Caco-2 (cell line): ENCODE measurements around the gene AKAP9. TPM values are rescaled to one million over a fixed set of nuclear protein-coding genes. Genes with fewer than 3 reads are reported as not detected.

ENCODE experiments used
- BruUV-seq: library from RNA; stranded (reverse); fragments of 400-500 nt; replicated peaks from 2 replicates; lab custom pipeline; 2021; lab: Mats Ljungman, UMichigan
- CTCF ChIA-PET: fragments of 300-600 bp; sonication (Branson Sonifier 250); formaldehyde crosslinking; loops from one replicate; lab custom pipeline; 2022; ENCODE audit warnings: antibody characterized with exemption; lab: Charles Lee
- POLR2A ChIA-PET: fragments of 300-600 bp; sonication (Branson Sonifier 250); formaldehyde crosslinking; loops from one replicate; lab custom pipeline; 2022; ENCODE audit warnings: antibody characterized with exemption; lab: Charles Lee
- DNase-seq, 2 experiments: peaks; one replicate each; pipeline versions ENCODE4 v3.0.0 to v3.0.0-alpha.2; 2020 to 2022
- H3K27me3 ChIP-seq: replicated peaks from 2 replicates; pipeline ENCODE4 v1.6.0; 2011; ENCODE audit warnings: low read length; ENCODE audit not compliant: control insufficient read depth, insufficient read depth
- H3K36me3 ChIP-seq: 2 replicates; pipeline ENCODE4 v1.5.1; 2011; ENCODE audit warnings: low read length; ENCODE audit not compliant: control insufficient read depth, insufficient read depth
- H3K4me1 ChIP-seq: fragments of 250-450 bp; sonication (Bioruptor Pico); 2 replicates; pipeline ENCODE4 v1.5.1; 2020; ENCODE audit warnings: mild to moderate bottlenecking
- H3K4me3 ChIP-seq: 2 replicates; pipeline ENCODE4 v1.5.1; 2011; ENCODE audit warnings: low read depth, mild to moderate bottlenecking, control low read depth, low read length
- H3K9me3 ChIP-seq: fragments of 250-450 bp; sonication (Bioruptor Pico); 2 replicates; pipeline ENCODE4 v1.5.1; 2020; ENCODE audit warnings: mild to moderate bottlenecking, moderate library complexity
- H3K27ac Mint-ChIP-seq: one replicate; pipeline ENCODE4 v1.8.0; 2022; ENCODE audit warnings: mixed read lengths; ENCODE audit not compliant: unreplicated experiment
- H3K27me3 Mint-ChIP-seq: one replicate; pipeline ENCODE4 v1.8.0; 2022; ENCODE audit warnings: mixed read lengths; ENCODE audit not compliant: insufficient read depth, unreplicated experiment
- H3K36me3 Mint-ChIP-seq: one replicate; pipeline ENCODE4 v1.8.0; 2022; ENCODE audit warnings: mild to moderate bottlenecking, mixed read lengths; ENCODE audit not compliant: insufficient read depth, unreplicated experiment
- H3K4me1 Mint-ChIP-seq: one replicate; pipeline ENCODE4 v1.8.0; 2022; ENCODE audit warnings: low read depth, mixed read lengths; ENCODE audit not compliant: unreplicated experiment
- H3K4me3 Mint-ChIP-seq: one replicate; pipeline ENCODE4 v1.8.0; 2022; ENCODE audit warnings: mild to moderate bottlenecking, moderate library complexity, mixed read lengths; ENCODE audit not compliant: unreplicated experiment
- H3K9me3 Mint-ChIP-seq: one replicate; pipeline ENCODE4 v1.8.0; 2022; ENCODE audit warnings: mixed read lengths; ENCODE audit not compliant: unreplicated experiment
- intact Hi-C: fragments of 100-400 bp; cut with micrococcal nuclease; formaldehyde crosslinking; loops from one replicate; pipeline ENCODE4 v1.10.0; 2022; ENCODE audit not compliant: unreplicated experiment
- total RNA-seq: library from RNA; stranded (reverse); gene quantifications from 2 replicates; pipeline ENCODE4 v1.2.3, GENCODE V29; 2022
- TF ChIP-seq, protein P1 (sequence below), 2 experiments: fragments of 200-600 bp in 1 of 2; IDR thresholded peaks; 1 replicate in 1 of 2; 2 replicates in 1 of 2; pipeline versions ENCODE4 v1.5.1 to v1.8.0; 2011 to 2022; ENCODE audit warnings: antibody characterized with exemption in 1 of 2, control low read depth in 1 of 2, inconsistent platforms in 1 of 2, low read depth in 1 of 2, low read length in 1 of 2, mild to moderate bottlenecking in 1 of 2, moderate library complexity in 1 of 2; ENCODE audit not compliant: insufficient read depth in 1 of 2, severe bottlenecking in 1 of 2, unreplicated experiment in 1 of 2

AKAP9 gene
- total RNA-seq, 1 experiment from 2014 or later = 79.4 TPM

DNA sequence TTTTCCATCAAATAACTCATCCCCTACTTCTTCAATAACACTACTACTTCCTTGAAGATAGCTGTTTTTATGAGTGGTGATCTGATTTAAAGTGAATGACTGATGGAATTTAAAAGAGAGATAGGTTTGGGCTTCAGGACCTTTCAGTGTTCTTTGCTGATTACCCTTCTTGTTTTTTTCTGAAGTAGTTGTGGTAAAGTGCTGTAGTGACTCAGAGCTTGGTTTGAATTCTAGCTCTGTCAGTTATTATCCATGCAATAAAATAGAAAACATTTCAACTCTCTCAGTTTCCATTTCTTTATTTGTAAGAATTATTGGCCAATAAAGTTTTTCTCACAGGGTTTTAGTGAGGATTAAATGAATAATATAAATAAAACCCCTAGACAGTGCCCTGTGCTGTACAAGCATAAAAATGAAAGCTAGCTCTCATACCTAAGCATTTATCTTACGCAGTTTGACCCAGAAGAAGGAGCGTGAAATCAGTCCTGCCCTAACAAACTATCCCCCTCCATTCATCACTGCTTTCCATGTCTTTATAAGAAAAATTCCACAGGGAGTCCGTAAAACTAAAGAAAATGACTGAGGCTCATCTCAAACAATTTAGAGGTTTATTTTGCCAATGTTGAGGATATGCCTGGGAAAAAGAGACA lies 25.1 kb upstream of the AKAP9 start:
- Histone ChIP-seq H3K4me1 (no peaks in the 10 kb centered on the region), H3K9me3 (no peaks in the 10 kb centered on the region), H3K36me3 (no peaks in the 10 kb centered on the region), H3K27me3 (no peaks in the 10 kb centered on the region), H3K4me3 (no peak overlapping the region)
- Mint-ChIP-seq H3K27ac (no peak overlapping the region), H3K9me3 (no peaks in the 10 kb centered on the region), H3K36me3 (no peaks in the 10 kb centered on the region), H3K4me3 (no peak overlapping the region), H3K27me3 (no peaks in the 10 kb centered on the region), H3K4me1 (no peaks in the 10 kb centered on the region)
- BruUV-seq = no TSS peak
- CTCF ChIA-PET = no interaction called here
- no peak for DNase-seq
- TF ChIP-seq, protein P1, sequence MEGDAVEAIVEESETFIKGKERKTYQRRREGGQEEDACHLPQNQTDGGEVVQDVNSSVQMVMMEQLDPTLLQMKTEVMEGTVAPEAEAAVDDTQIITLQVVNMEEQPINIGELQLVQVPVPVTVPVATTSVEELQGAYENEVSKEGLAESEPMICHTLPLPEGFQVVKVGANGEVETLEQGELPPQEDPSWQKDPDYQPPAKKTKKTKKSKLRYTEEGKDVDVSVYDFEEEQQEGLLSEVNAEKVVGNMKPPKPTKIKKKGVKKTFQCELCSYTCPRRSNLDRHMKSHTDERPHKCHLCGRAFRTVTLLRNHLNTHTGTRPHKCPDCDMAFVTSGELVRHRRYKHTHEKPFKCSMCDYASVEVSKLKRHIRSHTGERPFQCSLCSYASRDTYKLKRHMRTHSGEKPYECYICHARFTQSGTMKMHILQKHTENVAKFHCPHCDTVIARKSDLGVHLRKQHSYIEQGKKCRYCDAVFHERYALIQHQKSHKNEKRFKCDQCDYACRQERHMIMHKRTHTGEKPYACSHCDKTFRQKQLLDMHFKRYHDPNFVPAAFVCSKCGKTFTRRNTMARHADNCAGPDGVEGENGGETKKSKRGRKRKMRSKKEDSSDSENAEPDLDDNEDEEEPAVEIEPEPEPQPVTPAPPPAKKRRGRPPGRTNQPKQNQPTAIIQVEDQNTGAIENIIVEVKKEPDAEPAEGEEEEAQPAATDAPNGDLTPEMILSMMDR (IDR thresholded peaks at IDR 0.05; ENCODE audit: insufficient read depth in 1 of 2, low read depth in 1 of 2, low read length in 1 of 2, severe bottlenecking in 1 of 2, unreplicated experiment in 1 of 2) = no peak
- POLR2A ChIA-PET = no interaction called here
- intact Hi-C loops = no loop called here

DNA sequence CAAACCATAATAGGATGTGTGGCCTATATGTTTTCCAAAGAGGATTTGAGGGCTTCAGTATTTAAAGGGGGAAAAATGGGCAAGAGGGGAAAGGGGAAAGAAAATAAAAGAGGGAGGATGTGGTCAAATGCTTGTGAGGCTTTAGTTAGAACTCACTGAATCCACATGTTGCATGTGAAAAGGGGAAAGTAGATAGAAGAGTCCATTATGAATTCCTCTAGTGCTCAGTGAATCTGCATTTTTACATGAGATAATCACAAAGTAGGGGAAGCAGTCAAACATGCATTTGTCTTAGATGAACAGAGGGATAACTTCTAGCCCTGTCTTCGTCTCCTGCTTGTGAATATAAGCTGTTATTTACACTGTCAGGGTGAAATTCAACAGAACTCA lies 24.6 kb upstream of the AKAP9 start:
- Histone ChIP-seq H3K36me3 (no peaks in the 10 kb centered on the region), H3K9me3 (no peaks in the 10 kb centered on the region), H3K4me3 (no peak overlapping the region), H3K4me1 (no peaks in the 10 kb centered on the region), H3K27me3 (no peaks in the 10 kb centered on the region)
- ChIA-PET CTCF (no interaction called here), POLR2A (no interaction called here)
- BruUV-seq = no TSS peak
- no peaks in the 10 kb centered on the region for H3K36me3 Mint-ChIP-seq
- DNase-seq = no peak
- H3K9me3 Mint-ChIP-seq = no peaks in the 10 kb centered on the region
- no peaks in the 10 kb centered on the region for H3K4me1 Mint-ChIP-seq
- H3K4me3 Mint-ChIP-seq = no peak overlapping the region
- H3K27ac Mint-ChIP-seq = no peak overlapping the region
- TF ChIP-seq, protein P1 (IDR thresholded peaks at IDR 0.05; ENCODE audit: insufficient read depth in 1 of 2, low read depth in 1 of 2, low read length in 1 of 2, severe bottlenecking in 1 of 2, unreplicated experiment in 1 of 2) = no peak
- no peaks in the 10 kb centered on the region for H3K27me3 Mint-ChIP-seq
- intact Hi-C loops = no loop called here

DNA sequence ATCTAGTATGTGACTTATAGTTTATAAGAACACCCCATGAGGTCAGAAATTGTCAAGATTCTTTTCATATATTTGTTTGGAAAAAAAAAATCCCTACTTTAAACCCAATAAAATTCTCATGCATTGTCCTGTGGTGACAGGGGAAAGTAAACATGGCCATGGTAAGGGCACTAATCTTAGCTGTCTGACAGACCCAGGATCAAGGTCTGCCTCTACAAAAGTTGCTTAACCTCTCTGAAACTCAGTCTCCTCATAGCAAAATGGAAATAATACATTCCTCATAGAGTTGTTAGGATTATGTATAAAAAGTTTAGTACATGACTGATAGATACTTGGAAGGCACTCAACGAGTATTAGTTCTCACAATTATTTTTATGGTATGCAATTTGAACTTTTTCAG lies 22.3 kb upstream of the AKAP9 start:
- DNase-seq = no peak
- Mint-ChIP-seq H3K4me3 (no peak overlapping the region), H3K9me3 (no peaks in the 10 kb centered on the region), H3K27me3 (no peaks in the 10 kb centered on the region), H3K27ac (no peak overlapping the region), H3K4me1 (no peaks in the 10 kb centered on the region), H3K36me3 (no peaks in the 10 kb centered on the region)
- POLR2A ChIA-PET = no interaction called here
- H3K4me1 ChIP-seq = no peaks in the 10 kb centered on the region
- no TSS peak for BruUV-seq
- TF ChIP-seq, protein P1 (IDR thresholded peaks at IDR 0.05; ENCODE audit: insufficient read depth in 1 of 2, low read depth in 1 of 2, low read length in 1 of 2, severe bottlenecking in 1 of 2, unreplicated experiment in 1 of 2) = no peak
- intact Hi-C loops = no loop called here
- H3K9me3 ChIP-seq = no peaks in the 10 kb centered on the region
- H3K36me3 ChIP-seq = no peaks in the 10 kb centered on the region
- CTCF ChIA-PET = interaction anchor here (1.4 kb wide), 1 partner anchor 38 kb away, joined by 4 read pairs; the partner anchor contains the start of gene MTERF1
- no peak overlapping the region for H3K4me3 ChIP-seq
- no peaks in the 10 kb centered on the region for H3K27me3 ChIP-seq
